IMR-90 (cell line): Measurements from ENCODE around the gene DSE. TPM values are rescaled to one million over a fixed set of nuclear protein-coding genes. Genes with fewer than 3 reads are reported as not detected.

ENCODE experiments used
- ATAC-seq: fragments of 200-7000 bp; cut with Tn5 transposase; 2 replicates; pipeline ENCODE4 v1.9.1; 2020; ENCODE audit warnings: low read depth, mild to moderate bottlenecking, moderate library complexity
- BruUV-seq: library from RNA; stranded (reverse); fragments of 400-500 nt; replicated peaks from 2 replicates; lab custom pipeline; 2021; lab: Mats Ljungman, UMichigan
- CTCF ChIA-PET: fragments of 300-600 bp; formaldehyde crosslinking; extraction: SDS; loops from one replicate; lab custom pipeline; 2021; ENCODE audit warnings: antibody characterized with exemption; lab: Yijun Ruan, JAX
- POLR2A ChIA-PET: fragments of 300-600 bp; sonication (Branson Sonifier 250); formaldehyde crosslinking; loops from one replicate; lab custom pipeline; 2022; ENCODE audit warnings: antibody characterized with exemption; ENCODE audit not compliant: unreplicated experiment; lab: Charles Lee
- DNase-seq: peaks from one replicate; pipeline ENCODE4 v3.0.0; 2013
- H2AFZ ChIP-seq: replicated peaks from 2 replicates; pipeline ENCODE3; 2013; ENCODE audit warnings: low read length, mild to moderate bottlenecking; ENCODE audit not compliant: poor library complexity
- H2AK5ac ChIP-seq: 2 replicates; pipeline ENCODE4 v1.6.1; 2013; ENCODE audit warnings: low read depth, low read length, inconsistent platforms
- H2AK9ac ChIP-seq: replicated peaks from 2 replicates; pipeline ENCODE3; 2013; ENCODE audit warnings: mild to moderate bottlenecking, low read depth, low read length, moderate library complexity; ENCODE audit not compliant: poor library complexity
- H2BK120ac ChIP-seq: 2 replicates; pipeline ENCODE4 v1.6.1; 2013; ENCODE audit warnings: low read depth, low read length, inconsistent platforms
- H2BK15ac ChIP-seq: 3 replicates; pipeline ENCODE4 v1.6.1; 2013; ENCODE audit warnings: low read depth, low read length, inconsistent platforms
- H2BK20ac ChIP-seq: 2 replicates; pipeline ENCODE4 v1.6.1; 2013; ENCODE audit warnings: low read depth, mild to moderate bottlenecking, inconsistent platforms, low read length, moderate library complexity
- H2BK5ac ChIP-seq: 2 replicates; pipeline ENCODE4 v1.6.1; 2013; ENCODE audit warnings: mild to moderate bottlenecking, low read depth, low read length, inconsistent platforms; ENCODE audit not compliant: poor library complexity, severe bottlenecking
- H3K14ac ChIP-seq: replicated peaks from 2 replicates; pipeline ENCODE4 v1.6.1; 2013; ENCODE audit warnings: low read depth, low read length, inconsistent platforms
- H3K18ac ChIP-seq: 2 replicates; pipeline ENCODE4 v1.6.1; 2013; ENCODE audit warnings: low read depth, low read length, control low read depth
- H3K23ac ChIP-seq: 2 replicates; pipeline ENCODE4 v1.6.1; 2013; ENCODE audit warnings: low read depth, low read length, inconsistent platforms
- H3K27ac ChIP-seq: 2 replicates; pipeline ENCODE4 v1.5.1; 2013; ENCODE audit warnings: mild to moderate bottlenecking, control low read depth, low read length; ENCODE audit not compliant: insufficient read depth
- H3K27me3 ChIP-seq: 2 replicates; pipeline ENCODE4 v1.6.1; 2013; ENCODE audit warnings: low read length; ENCODE audit not compliant: control insufficient read depth, insufficient read depth
- H3K36me3 ChIP-seq: 2 replicates; pipeline ENCODE4 v1.6.1; 2013; ENCODE audit warnings: low read length, mixed read lengths; ENCODE audit not compliant: control insufficient read depth, insufficient read depth
- H3K4ac ChIP-seq: 2 replicates; pipeline ENCODE4 v1.6.1; 2013; ENCODE audit warnings: low read depth, low read length, inconsistent platforms
- H3K4me1 ChIP-seq: 2 replicates; pipeline ENCODE4 v1.6.1; 2013; ENCODE audit warnings: low read length, mixed read lengths; ENCODE audit not compliant: control insufficient read depth, insufficient read depth
- H3K4me2 ChIP-seq: 2 replicates; pipeline ENCODE4 v1.6.1; 2013; ENCODE audit warnings: low read depth, mild to moderate bottlenecking, control low read depth, low read length, moderate library complexity
- H3K4me3 ChIP-seq: 2 replicates; pipeline ENCODE4 v1.5.1; 2013; ENCODE audit warnings: low read depth, mild to moderate bottlenecking, control low read depth, low read length, moderate library complexity; ENCODE audit not compliant: insufficient read depth
- H3K56ac ChIP-seq: 2 replicates; pipeline ENCODE4 v1.6.1; 2013; ENCODE audit warnings: low read length, inconsistent platforms; ENCODE audit not compliant: insufficient read depth; ENCODE audit errors: extremely low read depth
- H3K79me1 ChIP-seq, 2 experiments: 2 replicates each; pipeline ENCODE4 v1.6.1; 2013; ENCODE audit warnings: low read length in 2 of 2, inconsistent platforms in 1 of 2, low read depth in 1 of 2
- H3K9ac ChIP-seq: 2 replicates; pipeline ENCODE4 v1.6.1; 2013; ENCODE audit warnings: low read depth, low read length, control low read depth
- H3K9me1 ChIP-seq: 2 replicates; pipeline ENCODE4 v1.6.1; 2013; ENCODE audit warnings: low read length, inconsistent platforms; ENCODE audit not compliant: insufficient read depth
- H3K9me3 ChIP-seq: 2 replicates; pipeline ENCODE4 v1.6.1; 2013; ENCODE audit warnings: low read length; ENCODE audit not compliant: control insufficient read depth, insufficient read depth
- H4K20me1 ChIP-seq: 2 replicates; pipeline ENCODE4 v1.6.1; 2013; ENCODE audit warnings: low read length, inconsistent platforms; ENCODE audit not compliant: insufficient read depth
- H4K5ac ChIP-seq: 2 replicates; pipeline ENCODE4 v1.6.1; 2013; ENCODE audit warnings: mild to moderate bottlenecking, low read depth, low read length, control low read depth
- H4K8ac ChIP-seq, 2 experiments: 2 replicates each; pipeline ENCODE4 v1.6.1; 2013; ENCODE audit warnings: low read depth in 2 of 2, low read length in 2 of 2, control low read depth in 1 of 2, inconsistent platforms in 1 of 2
- H4K91ac ChIP-seq: 2 replicates; pipeline ENCODE4 v1.6.1; 2013; ENCODE audit warnings: low read depth, low read length, inconsistent platforms; ENCODE audit not compliant: insufficient read depth
- MAFK ChIP-seq: IDR thresholded peaks from 2 replicates; pipeline ENCODE4 v1.6.1; 2012; ENCODE audit warnings: low read depth, low read length, improper control_type of control experiment
- MAZ ChIP-seq: IDR thresholded peaks from 2 replicates; pipeline ENCODE4 v1.6.1; 2012; ENCODE audit warnings: low read depth, mild to moderate bottlenecking, low read length, improper control_type of control experiment, moderate library complexity, borderline replicate concordance
- NFE2L2 ChIP-seq: fragments of 150-350 bp; IDR thresholded peaks from 2 replicates; pipeline ENCODE4 v1.6.1; 2016; ENCODE audit warnings: low read depth, mild to moderate bottlenecking, low read length
- RAD21 ChIP-seq: IDR thresholded peaks from 2 replicates; pipeline ENCODE4 v1.6.1; 2012; ENCODE audit warnings: low read length, improper control_type of control experiment
- RCOR1 ChIP-seq: IDR thresholded peaks from 2 replicates; pipeline ENCODE4 v1.6.1; 2012; ENCODE audit warnings: mild to moderate bottlenecking, low read length, improper control_type of control experiment; ENCODE audit not compliant: insufficient replicate concordance
- RFX5 ChIP-seq: IDR thresholded peaks from 2 replicates; pipeline ENCODE4 v1.8.0; 2012; ENCODE audit warnings: low read depth, mild to moderate bottlenecking, low read length, moderate library complexity
- SMC3 ChIP-seq: fragments of 150-350 bp; IDR thresholded peaks from 2 replicates; pipeline ENCODE4 v1.6.1; 2016; ENCODE audit warnings: low read depth, mild to moderate bottlenecking, antibody characterized with exemption, low read length, moderate library complexity
- WGBS, 2 experiments: methylation state at CpG; one replicate each; pipeline versions ENCODE4 v1.1.5 to v1.1.7; 2013; ENCODE audit warnings: missing lambda C conversion rate in 2 of 2; ENCODE audit not compliant: insufficient read length in 1 of 2; ENCODE audit errors: extremely low coverage in 2 of 2; 5-methylcytosine and 5-hydroxymethylcytosine counted together
- dilution Hi-C: fragments of 300-500 bp; cut with HindIII; formaldehyde crosslinking; loops from one replicate; pipeline ENCODE4 v1.14.3; 2018; ENCODE audit warnings: low sequenced_read_pairs; ENCODE audit not compliant: unreplicated experiment
- in situ Hi-C: fragments of 300-500 bp; cut with MboI; formaldehyde crosslinking; loops from 3 replicates; pipeline ENCODE4 v1.14.3; 2019; ENCODE audit warnings: low sequenced_read_pairs, inconsistent platforms, mixed read lengths
- intact Hi-C: fragments of 100-400 bp; cut with micrococcal nuclease; formaldehyde crosslinking; loops from 2 replicates; pipeline ENCODE4 v1.10.0; 2022
- polyA plus RNA-seq, 3 experiments: library from polyadenylated mRNA; depleted of rRNA; stranded (reverse); fragments of >200 nt; gene quantifications; 2 replicates each; pipeline ENCODE4 v1.2.3, GENCODE V29; 2012; ENCODE audit warnings: low replicate concordance in 1 of 3
- total RNA-seq: library from RNA; depleted of rRNA; stranded (reverse); fragments of >200 nt; gene quantifications from 2 replicates; pipeline ENCODE4 v1.2.3, GENCODE V29; 2012
- TF ChIP-seq, protein P1 (sequence below): fragments of 150-350 bp; IDR thresholded peaks from 2 replicates; pipeline ENCODE4 v1.6.1; 2017; ENCODE audit warnings: mild to moderate bottlenecking, antibody characterized with exemption, low read length, low read depth

DSE gene
- total and polyA plus RNA-seq, 2 of the 4 experiments (the other 2 are of a cell fraction): 48.0 to 154 TPM

DNA sequence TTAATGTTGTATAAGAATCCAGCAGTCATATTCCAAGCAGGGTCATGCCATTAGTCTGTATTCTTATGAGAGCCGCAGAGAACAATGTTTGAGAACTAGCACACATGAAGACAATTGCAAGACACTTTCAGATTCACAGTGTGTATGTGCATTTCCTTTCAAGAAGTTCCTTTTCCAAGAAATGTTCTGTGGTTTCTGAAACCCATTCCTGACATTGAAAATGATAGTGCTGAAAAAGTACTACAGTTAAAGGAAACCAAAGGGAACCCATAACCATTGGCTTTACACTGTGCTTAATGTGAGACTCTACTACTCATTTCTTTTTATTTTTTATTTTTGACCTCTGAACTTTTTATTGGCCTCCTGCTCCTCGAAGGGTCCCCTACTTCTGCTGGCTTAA is 86.2 kb downstream of the DSE start:
- WGBS, 2 experiments: no CpG with 5 or more reads among the region's 2 CpGs
- CTCF ChIA-PET: no interaction called here
- Histone ChIP-seq H3K4me3 (no peak overlapping the region), H2BK20ac (no peak overlapping the region), H3K27ac (no peak overlapping the region), H3K14ac (no peak overlapping the region), H2BK120ac (no peak overlapping the region), H3K23ac (no peak overlapping the region), H3K9ac (no peak overlapping the region), H3K56ac (no peak overlapping the region), H3K18ac (no peak overlapping the region), H2AFZ (no peak overlapping the region), H3K27me3 (peaks cover 9% of the 10 kb centered on the region), H3K79me1 (no peaks in the 10 kb centered on the region), H3K9me1 (no peaks in the 10 kb centered on the region), H4K91ac (no peak overlapping the region), H2AK5ac (no peak overlapping the region), H3K9me3 (0 out of 2 replicates have a peak, but pooled peaks cover 1% of the 10 kb centered on the region), H2BK15ac (no peak overlapping the region), H4K8ac (no peak overlapping the region), H3K4me1 (no peaks in the 10 kb centered on the region; the same call in 1 of the 2 replicates), H4K20me1 (no peaks in the 10 kb centered on the region), H3K36me3 (no peaks in the 10 kb centered on the region), H2AK9ac (no peak overlapping the region), H3K4ac (no peak overlapping the region), H4K5ac (no peak overlapping the region), H3K4me2 (no peak overlapping the region), H2BK5ac (no peak overlapping the region)
- no peak for TF ChIP-seq MAFK
- TF ChIP-seq SMC3: no peak
- TF ChIP-seq, protein P1, sequence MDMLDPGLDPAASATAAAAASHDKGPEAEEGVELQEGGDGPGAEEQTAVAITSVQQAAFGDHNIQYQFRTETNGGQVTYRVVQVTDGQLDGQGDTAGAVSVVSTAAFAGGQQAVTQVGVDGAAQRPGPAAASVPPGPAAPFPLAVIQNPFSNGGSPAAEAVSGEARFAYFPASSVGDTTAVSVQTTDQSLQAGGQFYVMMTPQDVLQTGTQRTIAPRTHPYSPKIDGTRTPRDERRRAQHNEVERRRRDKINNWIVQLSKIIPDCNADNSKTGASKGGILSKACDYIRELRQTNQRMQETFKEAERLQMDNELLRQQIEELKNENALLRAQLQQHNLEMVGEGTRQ: no peak
- TF ChIP-seq RFX5: no peak
- no peak for TF ChIP-seq RAD21
- no peak for TF ChIP-seq NFE2L2
- no peak for TF ChIP-seq RCOR1
- no peak for TF ChIP-seq MAZ
- in situ Hi-C loops (no loop called here), intact Hi-C loops (no loop called here), dilution Hi-C loops (no loop called here)
- POLR2A ChIA-PET: no interaction called here
- ATAC-seq (no peak), DNase-seq (no peak)
- BruUV-seq: no TSS peak
